ENCODE measurements around the gene EGFR.

EGFR gene

DNA sequence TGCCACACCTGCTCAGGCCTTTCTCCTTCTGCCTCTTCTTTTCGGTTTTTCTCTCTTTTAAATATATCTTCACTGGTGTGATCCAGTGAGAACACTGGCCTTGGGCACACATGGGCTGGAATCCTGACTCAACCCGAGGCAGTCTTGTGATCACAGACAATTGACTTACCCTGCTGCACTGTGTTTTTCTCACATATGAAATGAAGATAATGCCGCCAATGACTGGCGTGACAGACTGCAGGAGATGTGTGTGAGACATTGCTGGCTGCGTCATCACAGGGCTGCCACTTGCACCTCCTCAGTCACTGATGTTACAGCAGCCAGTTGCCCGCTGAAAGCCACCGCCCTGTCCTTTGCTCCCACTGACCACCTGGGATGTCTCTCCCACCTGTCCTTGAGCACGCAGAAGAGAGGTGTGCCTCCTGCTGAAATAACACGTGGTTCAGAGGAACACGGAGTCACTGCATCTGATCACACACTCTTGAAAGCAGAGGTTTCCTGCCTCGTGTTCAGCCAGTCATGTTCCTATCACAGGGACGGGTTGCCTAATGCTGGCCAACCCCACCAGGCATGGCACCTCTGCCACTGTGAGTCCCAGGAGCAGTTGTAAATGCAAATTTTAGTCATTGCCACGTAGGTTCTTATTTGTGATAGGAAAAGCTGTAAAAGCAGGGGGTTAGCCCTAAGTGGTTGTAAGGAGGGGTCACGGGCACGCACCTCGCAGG, 221.8 kb downstream of the EGFR start:
- no peak for DNase-seq
- intact Hi-C loops (cut with DNase I) = no loop called here

DNA sequence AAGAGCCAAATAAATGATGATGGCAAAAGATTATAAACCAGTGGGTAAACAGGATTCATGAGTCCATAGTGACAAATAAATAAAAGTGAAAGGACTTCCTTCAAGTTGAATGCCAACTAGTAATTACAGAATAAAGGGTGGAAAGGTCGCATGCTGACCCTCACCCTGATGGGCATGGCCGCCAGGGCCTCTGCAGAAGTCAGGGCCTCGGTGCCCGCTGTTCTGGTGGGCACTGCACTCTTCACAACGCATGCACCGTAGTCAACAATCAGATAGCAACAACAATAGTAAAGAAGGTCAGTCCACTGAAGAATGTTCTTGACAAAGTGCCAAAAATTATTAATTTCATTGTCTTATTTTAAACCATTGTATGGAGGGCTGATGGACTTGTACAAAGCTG, 223.1 kb downstream of the EGFR start:
- DNase-seq = no peak
- intact Hi-C loops (cut with DNase I) = no loop called here

DNA sequence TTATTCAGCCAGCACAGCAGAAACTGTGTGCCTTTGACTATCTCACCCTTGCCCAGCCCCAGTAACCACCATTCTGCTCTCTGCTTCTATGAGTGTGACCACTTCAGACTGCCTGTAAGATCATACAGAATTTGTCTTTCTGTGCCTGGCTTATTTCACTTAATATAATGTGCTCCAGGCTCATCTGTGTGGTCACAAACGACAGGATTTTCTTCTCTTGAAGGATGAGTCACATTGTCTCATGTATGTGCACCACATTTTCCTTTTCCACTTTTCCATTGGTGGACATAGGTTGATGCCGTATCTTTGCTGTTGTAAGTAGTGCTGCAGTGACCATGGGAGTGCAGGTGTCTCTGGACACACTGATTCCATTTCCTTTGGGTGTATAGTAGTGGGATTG, 223.8 kb downstream of the EGFR start:
- DNase-seq = no peak
- intact Hi-C loops (cut with DNase I) = no loop called here

DNA sequence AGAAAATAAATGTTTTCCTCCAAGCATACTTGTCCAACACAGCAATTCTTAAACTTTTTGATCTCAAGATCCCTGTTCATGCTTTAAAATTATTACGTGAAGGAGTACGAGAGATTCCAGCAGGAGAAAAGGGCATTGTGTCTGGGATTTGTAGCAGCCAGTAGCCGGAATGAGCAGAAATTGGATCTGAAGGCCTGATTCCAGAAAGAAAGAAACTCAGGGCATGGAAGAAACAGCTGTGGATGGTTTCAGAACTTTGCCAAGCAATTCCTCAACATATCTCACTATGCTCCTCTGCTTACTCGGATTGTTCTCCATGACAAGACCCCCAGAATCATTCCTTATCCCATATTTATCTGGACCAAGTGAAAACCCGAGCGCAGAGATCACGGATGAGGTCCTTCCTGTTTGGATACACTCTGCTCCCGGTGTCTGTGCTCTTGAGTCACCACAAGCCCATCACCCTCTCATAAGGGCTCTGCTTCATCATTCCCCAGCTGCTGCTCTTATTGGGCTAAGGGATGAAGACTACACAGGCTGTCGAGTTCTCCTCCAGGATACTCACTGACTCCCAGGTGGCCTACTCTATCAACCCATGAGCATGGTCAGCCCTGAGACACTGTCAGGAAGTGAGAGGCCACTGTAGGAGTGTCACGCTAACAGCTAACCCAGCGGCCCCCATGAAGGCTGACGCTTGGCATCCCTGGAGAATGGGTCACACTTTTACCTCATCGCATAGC, 225.4 kb downstream of the EGFR start:
- intact Hi-C loops (cut with DNase I) = no loop called here

DNA sequence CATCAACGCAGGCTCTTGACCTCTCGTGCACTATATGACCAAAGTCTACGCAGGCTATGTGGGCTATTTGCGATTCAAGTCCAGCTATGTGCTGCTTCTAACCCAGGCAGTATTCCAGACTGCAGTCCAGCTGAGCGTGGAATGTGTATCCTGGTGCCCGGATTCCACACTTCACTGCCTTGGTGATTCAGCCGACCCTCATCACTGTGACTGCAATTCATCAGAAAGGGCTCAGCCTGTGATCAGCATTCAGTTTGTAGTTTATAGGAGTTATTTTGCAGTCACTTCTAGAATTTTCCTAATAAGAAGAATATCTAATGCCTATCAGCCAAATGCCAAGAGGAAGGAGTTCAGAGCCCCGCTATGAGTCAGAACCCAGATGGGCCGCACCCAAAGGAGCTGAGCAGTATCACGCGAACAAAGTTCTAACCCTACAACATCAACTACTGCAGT, 226.5 kb downstream of the EGFR start:
- peak in 12 of 42 donors; percentile 23 to 72 (median 32) for DNase-seq
- intact Hi-C loops (cut with DNase I) = no loop called here

More for the DNA sequence above, 225.4 kb downstream of the EGFR start:
- peak in 1 of 42 donors; percentile 28 for DNase-seq

DNA sequence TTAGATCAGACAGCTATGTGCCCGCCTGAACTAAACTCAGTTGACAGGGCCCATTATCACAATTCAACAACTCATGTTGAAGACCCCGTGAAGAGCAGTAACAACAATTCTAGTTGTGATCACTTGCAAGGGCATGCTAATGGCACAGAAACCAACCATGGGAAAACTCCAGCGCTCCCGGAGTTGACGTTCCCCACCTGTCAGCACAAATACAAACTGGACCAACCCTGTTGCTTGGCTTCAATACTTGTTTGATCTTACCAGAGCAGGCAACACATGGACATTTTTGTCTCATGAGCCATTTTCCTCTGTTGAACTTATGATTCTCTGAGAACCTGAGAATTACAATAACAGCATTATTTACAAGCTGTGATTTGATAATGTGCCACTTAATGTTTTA, 227.4 kb downstream of the EGFR start:
- DNase-seq = peak in 2 of 42 donors; percentile 27 to 33
- intact Hi-C loops (cut with DNase I) = no loop called here

DNA sequence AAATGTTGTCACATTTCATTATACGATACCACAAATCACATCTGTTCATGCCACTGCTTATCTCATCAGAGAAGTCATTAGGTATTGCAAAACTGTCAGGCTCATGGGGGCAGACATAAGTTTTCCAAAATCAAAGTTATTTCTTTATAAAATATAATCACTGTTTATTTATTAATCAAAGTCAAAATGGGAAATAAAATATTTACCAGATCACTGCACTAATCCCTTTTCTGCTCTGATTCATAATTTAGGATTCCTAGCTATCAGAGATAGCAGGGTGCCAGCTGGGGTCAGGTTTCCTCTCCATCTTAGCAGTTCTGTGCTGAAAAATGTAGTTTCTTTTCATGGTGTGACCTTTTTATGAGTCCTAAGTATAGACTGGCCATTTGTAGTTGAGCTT, 228.6 kb downstream of the EGFR start:
- DNase-seq = no peak
- intact Hi-C loops (cut with DNase I) = no loop called here

DNA sequence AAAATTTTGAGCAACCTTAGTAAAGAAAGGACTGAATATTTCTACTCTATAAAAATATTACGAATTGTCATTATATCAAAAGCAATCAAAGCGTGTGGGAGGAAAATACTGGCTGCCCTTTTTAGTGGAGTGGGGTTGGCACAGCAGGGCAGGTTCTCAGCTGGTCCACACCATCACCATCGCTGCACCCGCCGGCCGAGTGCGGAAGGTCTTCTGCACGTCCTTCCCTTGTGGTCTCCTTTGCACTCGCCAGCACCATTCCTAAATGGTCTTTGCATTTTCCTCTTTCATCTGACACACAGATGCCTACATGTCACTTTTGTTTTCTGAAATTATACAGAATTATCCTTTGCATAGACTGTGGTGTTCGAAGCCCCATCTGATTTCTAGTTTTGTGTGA, 229.7 kb downstream of the EGFR start:
- peak in 1 of 42 donors; percentile 29 for DNase-seq
- intact Hi-C loops (cut with DNase I) = no loop called here

DNA sequence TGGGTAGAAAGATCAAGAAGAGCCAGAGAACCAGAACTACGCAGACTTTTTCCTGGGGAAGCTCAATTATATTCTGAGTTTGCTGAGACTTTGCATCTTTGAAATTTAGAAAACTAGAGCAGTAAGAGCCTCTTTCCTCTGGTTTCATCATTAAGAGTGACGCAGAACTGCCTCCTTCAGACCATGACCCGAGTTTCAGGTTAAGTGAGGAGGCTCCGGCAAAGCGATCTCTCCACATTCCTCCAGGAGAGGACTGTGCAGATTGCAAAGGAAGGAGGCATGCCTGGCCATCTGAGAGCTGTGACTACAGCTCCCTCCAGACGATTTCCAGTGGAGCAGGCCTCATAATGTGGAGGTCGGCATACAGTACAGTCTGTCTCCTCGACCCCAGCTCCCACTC, 230.5 kb downstream of the EGFR start:
- intact Hi-C loops (cut with DNase I) = no loop called here
- DNase-seq = peak in 4 of 42 donors; percentile 27 to 36 (median 32)

DNA sequence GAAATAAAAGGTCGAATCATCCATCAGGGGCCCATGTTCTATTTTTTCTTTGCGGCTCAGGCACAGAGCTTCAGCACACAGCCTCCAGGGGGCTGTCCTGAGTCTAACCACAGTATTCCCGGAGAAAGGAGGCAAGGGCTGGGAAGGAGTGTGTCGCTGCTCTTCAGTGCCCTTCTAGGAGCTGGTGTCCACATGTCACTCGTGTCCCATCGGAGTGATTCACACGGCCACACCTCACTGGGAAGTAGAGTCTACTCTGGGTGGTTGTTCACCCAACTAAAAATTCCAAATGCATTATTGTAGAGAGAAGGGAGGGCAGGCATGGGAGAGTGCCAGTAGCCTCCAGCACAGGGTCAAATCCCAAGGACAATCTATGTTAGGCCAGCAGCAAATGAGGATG, 231.5 kb downstream of the EGFR start:
- peak in 9 of 42 donors; percentile 13 to 62 (median 24) for DNase-seq
- intact Hi-C loops (cut with DNase I) = loop anchor here (5.0 kb wide), 1 partner anchor 463 kb away; no protein-coding TSS in a partner anchor

DNA sequence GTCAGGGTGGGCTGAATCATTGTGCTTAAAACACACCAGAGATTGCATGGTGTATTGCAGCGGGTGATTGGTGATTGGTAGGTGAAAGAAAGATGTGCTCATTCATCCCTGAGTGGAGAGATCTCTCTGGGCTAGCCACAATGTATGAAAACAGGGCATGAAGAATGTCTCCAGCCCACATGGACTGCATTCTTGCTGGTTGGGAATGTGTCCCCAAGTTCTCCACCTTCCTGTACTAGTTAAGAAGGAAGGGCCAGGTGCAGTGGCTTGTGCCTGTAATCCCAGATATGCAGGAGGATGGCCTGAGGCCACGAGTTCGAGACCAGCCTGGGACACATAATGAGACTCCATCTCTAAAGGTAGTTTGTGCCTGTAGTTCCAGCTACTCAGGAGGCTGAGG, 232.5 kb downstream of the EGFR start:
- intact Hi-C loops (cut with DNase I) = loop anchor here (5.0 kb wide), 1 partner anchor 464 kb away; no protein-coding TSS in a partner anchor
- peak in 2 of 42 donors; percentile 4 to 23 for DNase-seq

DNA sequence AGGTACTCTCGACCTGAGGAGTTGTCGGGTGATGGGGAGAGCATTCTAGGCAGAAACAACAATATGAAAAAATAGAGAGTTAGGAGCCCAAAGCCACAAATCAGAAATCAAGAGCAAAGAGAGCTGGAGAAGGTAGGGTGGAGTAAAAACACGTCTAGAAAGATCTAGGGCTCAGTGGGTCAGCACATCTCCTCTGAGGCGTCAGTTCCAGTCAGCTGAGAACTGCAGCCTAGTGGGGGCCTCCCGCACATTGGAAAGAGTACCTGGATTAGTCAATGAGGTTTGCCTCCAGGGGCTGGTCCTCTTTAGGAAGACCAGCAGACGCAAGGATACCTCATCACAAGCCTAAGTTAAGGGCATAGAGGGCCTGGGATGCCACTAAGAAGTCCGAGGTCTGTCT, 233.1 kb downstream of the EGFR start:
- DNase-seq = peak in 3 of 42 donors; percentile 4 to 34 (median 30)
- intact Hi-C loops (cut with DNase I) = loop anchor here (5.0 kb wide), 1 partner anchor 465 kb away; no protein-coding TSS in a partner anchor

DNA sequence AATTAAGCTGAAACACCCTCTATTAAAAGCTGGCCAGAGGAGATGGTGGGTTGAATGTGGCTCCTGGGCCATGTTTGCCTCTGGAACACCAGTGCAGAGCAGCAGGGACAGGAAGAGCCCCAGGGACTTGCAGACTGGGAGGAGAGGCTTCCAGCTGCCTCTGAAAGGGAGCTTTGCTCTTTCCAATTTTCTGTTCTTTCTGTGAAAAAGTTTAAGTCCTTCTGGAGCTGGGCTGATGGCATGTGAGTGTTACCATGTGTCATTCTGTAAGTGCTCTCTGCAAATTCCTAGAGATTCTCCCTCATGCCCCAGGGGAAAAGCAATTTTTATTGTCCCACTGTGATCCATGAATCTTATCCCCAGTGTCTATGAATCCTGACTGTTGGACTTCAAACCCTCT, 233.6 kb downstream of the EGFR start:
- intact Hi-C loops (cut with DNase I) = loop anchor here (5.0 kb wide), 1 partner anchor 465 kb away; no protein-coding TSS in a partner anchor
- DNase-seq = no peak

DNA sequence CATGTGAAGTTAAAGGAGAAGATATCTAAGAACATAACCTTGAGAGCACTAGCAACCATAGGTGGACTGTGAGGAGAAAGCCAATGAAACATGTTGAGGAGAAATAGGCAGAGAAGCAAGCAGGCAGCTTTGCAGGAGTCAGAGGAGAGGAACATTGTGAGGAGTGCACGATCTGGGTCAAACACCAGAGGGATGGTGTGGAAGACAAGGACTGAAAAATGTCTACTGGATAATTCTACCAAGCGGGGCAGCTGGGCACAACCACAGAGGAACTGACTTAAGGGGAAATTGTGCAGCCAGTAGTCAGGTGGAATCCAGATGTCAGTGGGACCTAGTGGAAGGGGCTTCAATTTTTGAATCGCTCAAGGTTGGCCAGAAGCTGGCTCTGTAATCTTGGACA, 234.4 kb downstream of the EGFR start:
- intact Hi-C loops (cut with DNase I) = loop anchor here (5.0 kb wide), 1 partner anchor 466 kb away; no protein-coding TSS in a partner anchor
- peak in 3 of 42 donors; percentile 3 to 33 (median 8) for DNase-seq

DNA sequence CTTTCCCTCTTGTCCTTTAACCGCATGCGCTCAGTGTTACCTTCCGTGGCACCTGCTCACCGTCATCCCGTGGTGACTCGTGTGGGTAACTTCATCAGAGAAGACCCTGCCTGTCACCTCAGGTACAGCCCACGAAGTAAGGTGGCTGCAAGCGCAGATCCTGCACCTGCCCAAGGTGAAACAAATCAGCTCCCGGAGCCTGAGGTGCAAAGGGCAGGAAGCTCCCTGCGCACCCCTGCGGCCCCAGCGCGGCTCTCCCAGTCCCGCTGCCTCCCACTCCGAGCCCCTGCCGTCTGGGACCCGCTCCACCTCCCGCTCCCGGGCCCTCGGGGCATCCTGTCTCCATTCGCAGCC, 235.4 kb downstream of the EGFR start:
- intact Hi-C loops (cut with DNase I) = loop anchor here (5.0 kb wide), 1 partner anchor 467 kb away; no protein-coding TSS in a partner anchor
- peak in 4 of 42 donors; percentile 7 to 20 (median 16) for DNase-seq

DNA sequence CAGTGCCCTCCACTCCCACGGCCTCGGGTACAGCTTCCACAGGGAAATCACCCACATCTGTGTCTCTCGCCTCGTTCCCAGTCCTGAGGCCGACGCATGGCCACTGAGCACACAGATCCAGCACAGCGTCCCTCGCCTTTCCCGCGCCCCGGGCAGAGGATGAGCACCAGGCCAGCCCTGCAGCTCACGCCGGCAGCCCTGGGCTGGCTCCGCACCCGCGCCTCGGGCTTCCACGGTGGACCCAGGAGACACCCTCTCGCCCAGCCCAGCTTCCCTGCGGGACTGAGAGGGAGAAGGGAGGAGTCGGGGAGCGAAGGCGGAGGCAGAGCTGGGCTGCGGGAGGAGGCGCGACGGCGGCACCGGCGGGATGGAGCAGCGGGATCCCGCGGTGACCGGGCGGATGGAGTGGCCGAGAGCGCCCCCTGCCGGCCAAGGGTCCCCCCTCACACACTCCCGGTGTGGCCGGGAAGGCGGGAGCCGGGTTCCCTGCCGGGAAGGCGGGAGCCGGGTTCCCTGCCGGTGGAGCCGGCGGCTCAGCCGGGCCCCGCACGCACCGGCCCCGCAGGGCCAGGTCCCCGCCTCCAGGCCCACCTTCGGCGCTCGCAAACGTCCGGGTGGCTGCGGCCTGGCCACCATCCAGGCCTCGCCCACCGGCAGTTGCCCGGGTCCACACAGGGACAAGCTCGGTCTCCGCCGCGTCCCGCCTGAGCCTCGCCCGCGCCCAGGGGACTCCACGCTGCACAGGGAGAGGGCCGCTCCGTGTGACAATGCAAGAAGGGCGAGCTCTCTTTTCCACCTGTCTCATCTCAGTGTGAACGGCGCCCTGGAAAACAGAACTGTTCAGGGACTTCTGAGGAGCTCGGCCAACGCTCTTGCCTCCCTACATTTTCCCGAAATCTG, 236.0 kb downstream of the EGFR start:
- DNase-seq = peak; percentile 69 to 96 (median 90)
- intact Hi-C loops (cut with DNase I) = loop anchor here (5.0 kb wide), 2 partner anchors 468 to 483 kb away; no protein-coding TSS in a partner anchor

DNA sequence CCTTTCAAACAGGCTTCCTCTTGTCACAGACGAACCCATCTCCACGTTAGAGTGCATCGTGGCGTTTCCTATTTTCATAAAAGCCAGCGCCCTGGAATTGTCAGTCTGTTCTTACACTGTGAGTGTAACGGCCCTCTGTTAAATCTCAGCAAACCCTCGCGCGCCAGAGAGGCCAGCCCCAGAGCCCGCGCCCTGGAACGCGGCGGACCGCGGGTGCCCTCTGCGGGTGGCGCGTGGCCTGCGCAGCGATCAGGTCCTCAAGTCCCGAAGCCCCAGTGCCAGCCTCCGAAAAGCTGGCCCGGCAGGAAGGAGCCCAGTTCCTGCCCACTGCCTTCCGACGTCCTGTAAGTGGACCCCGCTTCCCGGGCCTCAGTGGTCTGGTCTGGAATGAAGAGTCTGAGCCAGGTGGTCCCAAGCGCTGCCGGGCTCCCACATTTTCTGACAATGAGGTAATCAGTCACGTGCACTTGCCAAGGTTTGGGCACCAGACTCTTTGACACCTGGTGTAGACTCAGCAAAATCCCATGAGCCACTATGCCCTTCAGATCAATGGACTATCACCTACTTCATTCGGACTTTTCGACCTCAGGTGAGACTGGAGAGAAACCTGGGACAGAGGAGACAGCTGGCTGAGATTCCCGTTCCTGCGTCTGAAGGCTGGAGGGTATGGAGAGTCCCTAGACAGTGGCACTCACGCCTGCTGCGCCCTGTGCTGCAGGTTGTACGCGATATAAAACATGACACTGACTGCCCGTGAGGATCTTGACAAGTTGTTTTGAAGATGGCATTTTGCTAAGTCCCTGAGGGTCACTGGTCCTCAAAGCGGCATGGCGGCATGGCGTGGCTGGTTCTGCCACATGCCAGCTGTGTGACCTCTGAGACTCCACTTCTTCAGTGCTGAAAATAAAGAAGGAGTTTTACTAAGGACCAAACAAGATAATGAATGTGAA, 237.0 kb downstream of the EGFR start:
- DNase-seq = peak; percentile 71 to 93 (median 85)
- intact Hi-C loops (cut with DNase I) = loop anchor here (5.0 kb wide), 1 partner anchor 483 kb away; no protein-coding TSS in a partner anchor

DNA sequence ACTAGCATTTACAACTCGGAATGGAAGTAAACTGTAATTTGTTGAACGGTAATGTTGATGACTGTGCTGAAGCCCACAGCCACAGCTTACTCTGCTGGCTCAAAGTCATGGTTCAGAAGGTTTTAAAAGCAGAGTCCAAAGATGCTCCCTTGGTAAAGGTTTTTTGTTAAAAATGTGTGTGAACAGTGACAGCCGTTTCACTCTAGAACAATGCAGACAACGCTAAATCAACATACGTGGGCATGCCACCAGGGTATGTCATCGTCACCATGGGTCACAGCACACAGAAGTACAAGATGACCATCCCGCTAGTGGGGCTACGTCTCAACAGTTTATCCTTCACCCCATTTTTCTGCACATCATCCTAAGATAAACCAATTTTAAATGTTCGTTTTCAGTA, 239.8 kb downstream of the EGFR start:
- no peak for DNase-seq
- intact Hi-C loops (cut with DNase I) = loop anchor here (5.0 kb wide), 1 partner anchor 486 kb away; no protein-coding TSS in a partner anchor

Measured in head of caudate nucleus (tissue), 42 donors.